GM23338 (cell line): ENCODE results near the gene FRYL. TPM values are rescaled to one million over a fixed set of nuclear protein-coding genes. Genes with fewer than 3 reads are reported as not detected.

Experiments used
- ATAC-seq: fragments of 200-7000 bp; cut with Tn5 transposase; 3 replicates; pipeline ENCODE4 v1.9.1; 2020
- DNase-seq: peaks from one replicate; pipeline ENCODE4 v3.0.0-alpha.2; 2015; ENCODE audit warnings: low spot score
- H2AFZ ChIP-seq: fragments of 200-600 bp; sonication (generic); 2 replicates; pipeline ENCODE4 v1.8.0; 2016; ENCODE audit warnings: antibody characterized with exemption, mild to moderate bottlenecking, moderate library complexity
- H3F3A ChIP-seq: fragments of 200-600 bp; sonication (generic); replicated peaks from 2 replicates; pipeline ENCODE4 v1.8.0; 2017; ENCODE audit warnings: antibody characterized with exemption, mixed run types, low read depth
- H3K27ac ChIP-seq: fragments of 200-600 bp; sonication (generic); 2 replicates; pipeline ENCODE4 v1.6.1; 2016; ENCODE audit warnings: low read depth
- H3K27me3 ChIP-seq: fragments of 200-600 bp; sonication (generic); 2 replicates; pipeline ENCODE4 v1.8.0; 2016; ENCODE audit warnings: mild to moderate bottlenecking, mixed run types, moderate library complexity; ENCODE audit not compliant: insufficient read depth
- H3K36me3 ChIP-seq: fragments of 200-600 bp; sonication (generic); 2 replicates; pipeline ENCODE4 v1.8.0; 2016; ENCODE audit warnings: mild to moderate bottlenecking; ENCODE audit not compliant: insufficient read depth
- H3K4me1 ChIP-seq: fragments of 200-600 bp; sonication (generic); 2 replicates; pipeline ENCODE4 v1.8.0; 2016; ENCODE audit warnings: mild to moderate bottlenecking, moderate library complexity; ENCODE audit not compliant: insufficient read depth
- H3K4me2 ChIP-seq: fragments of 200-600 bp; sonication (generic); 2 replicates; pipeline ENCODE4 v1.7.1; 2017; ENCODE audit warnings: mixed run types
- H3K4me3 ChIP-seq: fragments of 200-600 bp; sonication (generic); 2 replicates; pipeline ENCODE4 v1.6.1; 2016; ENCODE audit warnings: mixed run types
- H3K79me2 ChIP-seq: fragments of 200-600 bp; sonication (generic); replicated peaks from 2 replicates; pipeline ENCODE4 v1.8.0; 2017; ENCODE audit warnings: mild to moderate bottlenecking; ENCODE audit not compliant: insufficient read depth
- H3K9me2 ChIP-seq: fragments of 200-600 bp; sonication (generic); 2 replicates; pipeline ENCODE4 v1.8.0; 2017; ENCODE audit not compliant: insufficient read depth
- H4K20me1 ChIP-seq: fragments of 200-600 bp; sonication (generic); replicated peaks from 2 replicates; pipeline ENCODE4 v1.8.0; 2017; ENCODE audit warnings: mild to moderate bottlenecking; ENCODE audit not compliant: insufficient read depth
- H3K27ac Mint-ChIP-seq: 2 replicates; pipeline ENCODE4 v1.8.0; 2020; ENCODE audit warnings: inconsistent platforms, mild to moderate bottlenecking, moderate library complexity, mixed read lengths
- H3K27me3 Mint-ChIP-seq: 3 replicates; pipeline ENCODE4 v1.8.0; 2022; ENCODE audit warnings: low read depth, mild to moderate bottlenecking, moderate library complexity, mixed read lengths, inconsistent platforms; ENCODE audit not compliant: insufficient read depth, poor library complexity
- H3K36me3 Mint-ChIP-seq: 3 replicates; pipeline ENCODE4 v1.8.0; 2021; ENCODE audit warnings: low read depth, mild to moderate bottlenecking, inconsistent platforms, moderate library complexity, mixed read lengths
- H3K4me1 Mint-ChIP-seq: 3 replicates; pipeline ENCODE4 v1.8.0; 2020; ENCODE audit warnings: mild to moderate bottlenecking, inconsistent platforms, mixed read lengths
- H3K4me3 Mint-ChIP-seq: 3 replicates; pipeline ENCODE4 v1.8.0; 2021; ENCODE audit warnings: moderate library complexity, mild to moderate bottlenecking, inconsistent platforms, mixed read lengths
- H3K9me3 Mint-ChIP-seq: 3 replicates; pipeline ENCODE4 v1.8.0; 2020; ENCODE audit warnings: moderate library complexity, mild to moderate bottlenecking, inconsistent platforms, mixed read lengths
- CREB1 ChIP-seq: fragments of 250-450 bp; sonication (Bioruptor Pico); IDR thresholded peaks from 2 replicates; pipeline ENCODE4 v1.5.0; 2020; ENCODE audit warnings: low read depth, mild to moderate bottlenecking, moderate library complexity
- CTCF ChIP-seq, 2 experiments: fragments of 200-600 bp in 1 of 2; sonication (generic) in 1 of 2; conservative IDR thresholded peaks; 2 replicates each; pipeline versions ENCODE4 v1.5.1 to v1.6.1; 2016 to 2017; ENCODE audit warnings: antibody characterized with exemption in 2 of 2, low read depth in 2 of 2, mild to moderate bottlenecking in 2 of 2, moderate library complexity in 1 of 2
- ETS1 ChIP-seq: IDR thresholded peaks from 2 replicates; pipeline ENCODE4 v1.6.1; 2016; ENCODE audit warnings: antibody characterized with exemption
- EZH2phosphoT487 ChIP-seq: fragments of 200-600 bp; sonication (generic); IDR thresholded peaks from one replicate; pipeline ENCODE4 v1.8.1; 2018; ENCODE audit warnings: antibody characterized with exemption; ENCODE audit not compliant: unreplicated experiment
- JUNB ChIP-seq: IDR thresholded peaks from one replicate; pipeline ENCODE4 v1.6.1; 2016; ENCODE audit warnings: antibody characterized with exemption; ENCODE audit not compliant: unreplicated experiment
- NANOG ChIP-seq: IDR thresholded peaks from 2 replicates; pipeline ENCODE4 v1.6.1; 2016; ENCODE audit warnings: antibody characterized with exemption, borderline replicate concordance
- POLR2AphosphoS5 ChIP-seq: IDR thresholded peaks from 2 replicates; pipeline ENCODE4 v1.6.1; 2016; ENCODE audit warnings: antibody characterized with exemption, low read depth
- REST ChIP-seq: IDR thresholded peaks from one replicate; pipeline ENCODE4 v1.6.1; 2018; ENCODE audit warnings: antibody characterized with exemption; ENCODE audit not compliant: unreplicated experiment
- STAT1 ChIP-seq: IDR thresholded peaks from one replicate; pipeline ENCODE4 v1.6.1; 2016; ENCODE audit warnings: antibody characterized with exemption; ENCODE audit not compliant: unreplicated experiment
- ZNF114 ChIP-seq: fragments of 250-450 bp; sonication (Bioruptor Pico); IDR thresholded peaks from 2 replicates; pipeline ENCODE4 v1.5.0; 2020; ENCODE audit warnings: mild to moderate bottlenecking, moderate library complexity
- ZNF331 ChIP-seq: fragments of 250-450 bp; sonication (Bioruptor Pico); IDR thresholded peaks from 2 replicates; pipeline ENCODE4 v1.5.0; 2020; ENCODE audit warnings: low read depth, mild to moderate bottlenecking, moderate library complexity
- ZNF462 ChIP-seq: fragments of 250-450 bp; sonication (Bioruptor Pico); IDR thresholded peaks from 2 replicates; pipeline ENCODE4 v1.5.0; 2020; ENCODE audit warnings: mild to moderate bottlenecking, moderate library complexity
- polyA plus RNA-seq: library from polyadenylated mRNA; unstranded; fragments of >200 nt; fragmentation: Nextera tagmentation; extraction: Ambion mirVana; gene quantifications from 2 replicates; pipeline ENCODE4 v1.2.1, GENCODE V29; 2016
- total RNA-seq: library from RNA; depleted of rRNA; stranded (reverse); fragments of >200 nt; shearing (Covaris generic); gene quantifications from 2 replicates; pipeline ENCODE4 v1.2.3, GENCODE V29; 2014

FRYL gene
- total and polyA plus RNA-seq, 2 experiments from 2014 or later = 30.7 to 53.3 TPM

GRCh38 chr4:48688953-48689352 is 91.1 kb downstream of the FRYL start:
- no peak overlapping the region for H3K4me3 ChIP-seq
- Mint-ChIP-seq H3K27me3 (no peaks in the 10 kb centered on the region), H3K4me3 (no peak overlapping the region), H3K27ac (no peak overlapping the region), H3K4me1 (peaks cover 30% of the 10 kb centered on the region), H3K9me3 (no peaks in the 10 kb centered on the region), H3K36me3 (no peaks in the 10 kb centered on the region)
- no peak overlapping the region for H3K4me2 ChIP-seq
- H3K36me3 ChIP-seq = no peaks in the 10 kb centered on the region
- no peaks in the 10 kb centered on the region for H3K9me2 ChIP-seq
- DNase-seq = no peak
- H3K27me3 ChIP-seq = no peaks in the 10 kb centered on the region
- no peak for ATAC-seq
- no peaks in the 10 kb centered on the region for H3F3A ChIP-seq
- H3K27ac ChIP-seq = no peak overlapping the region
- H4K20me1 ChIP-seq = no peaks in the 10 kb centered on the region
- TF ChIP-seq EZH2phosphoT487 (no peak), REST (no peak), CREB1 (CRISPR knock-in tag) (no peak), ETS1 (no peak), ZNF462 (CRISPR knock-in tag) (no peak), JUNB (no peak), ZNF114 (CRISPR knock-in tag) (no peak), NANOG (no peak), CTCF (conservative IDR thresholded peaks at IDR 0.05; ENCODE audit: low read depth in 2 of 2) (no peak), STAT1 (no peak), POLR2AphosphoS5 (no peak), ZNF331 (CRISPR knock-in tag) (no peak)
- no peak overlapping the region for H2AFZ ChIP-seq
- H3K79me2 ChIP-seq = peaks cover 73% of the 10 kb centered on the region
- peaks cover 23% of the 10 kb centered on the region for H3K4me1 ChIP-seq
